GM18907 (cell line): ENCODE data around the gene KIR3DL1.
"Not testable (repeated sequence)": the region's sequence is repeated elsewhere in the genome, so short reads cannot be mapped to it uniquely, and the experiment has no call there.

Source experiments
- ATAC-seq: cut with Tn5 transposase; IDR thresholded peaks from one replicate; pipeline ENCODE4 v1.9.1; 2021; ENCODE audit warnings: mild to moderate bottlenecking, moderate library complexity; ENCODE audit not compliant: unreplicated experiment

KIR3DL1 gene

GRCh38 chr19:54816251-54816650 lies at the start of gene KIR3DL1:
KIR3DL1 (plus strand) TSS chr19:54816468.
- ATAC-seq, result not testable (repeated sequence)

GRCh38 chr19:54769646-54770045 lies 46.6 kb upstream of the KIR3DL1 start, which contains the start of gene KIR2DL1:
KIR2DL1 (plus strand) TSS chr19:54769793; CDS start chr19:54769851, 58 bp downstream.
- ATAC-seq, result not testable (repeated sequence)

GRCh38 chr19:54770511-54770910 lies 45.8 kb upstream of the KIR3DL1 start:
- not testable (repeated sequence) for ATAC-seq

GRCh38 chr19:54771018-54771960 lies 45.0 kb upstream of the KIR3DL1 start:
- ATAC-seq, result not testable (repeated sequence)

GRCh38 chr19:54772666-54773065 lies 43.6 kb upstream of the KIR3DL1 start:
- not testable (repeated sequence) for ATAC-seq

- ATAC-seq, result not testable (repeated sequence)
Observed at GRCh38 chr19:54775095-54775815, 41.0 kb upstream of the KIR3DL1 start.

GRCh38 chr19:54775830-54776229 lies 40.4 kb upstream of the KIR3DL1 start:
- not testable (repeated sequence) for ATAC-seq

- not testable (repeated sequence) for ATAC-seq
Observed at GRCh38 chr19:54777851-54778250, 38.4 kb upstream of the KIR3DL1 start.

- not testable (repeated sequence) for ATAC-seq
Observed at GRCh38 chr19:54778896-54779295, 37.4 kb upstream of the KIR3DL1 start.

GRCh38 chr19:54782916-54783315 lies 33.4 kb upstream of the KIR3DL1 start:
- not testable (repeated sequence) for ATAC-seq

GRCh38 chr19:54786091-54786723 lies 30.1 kb upstream of the KIR3DL1 start:
- not testable (repeated sequence) for ATAC-seq

- not testable (repeated sequence) for ATAC-seq
Observed at GRCh38 chr19:54788154-54788553, 28.1 kb upstream of the KIR3DL1 start.

- no peak for ATAC-seq
Observed at GRCh38 chr19:54790711-54791110, 25.6 kb upstream of the KIR3DL1 start.

- ATAC-seq, result no peak
Observed at GRCh38 chr19:54791476-54791875, 24.8 kb upstream of the KIR3DL1 start.

- ATAC-seq, result no peak
Observed at GRCh38 chr19:54792814-54793213, 23.5 kb upstream of the KIR3DL1 start.

- ATAC-seq, result no peak
Observed at GRCh38 chr19:54795758-54796157, 20.5 kb upstream of the KIR3DL1 start.

- ATAC-seq, result no peak
Observed at GRCh38 chr19:54803410-54803809, 12.9 kb upstream of the KIR3DL1 start, which contains the start of gene KIR2DL4. KIR2DL4 (plus strand) TSS chr19:54803610; CDS start chr19:54803652, 42 bp downstream.

GRCh38 chr19:54804101-54804500 lies 12.2 kb upstream of the KIR3DL1 start:
- no peak for ATAC-seq

GRCh38 chr19:54804571-54804970 lies 11.7 kb upstream of the KIR3DL1 start:
- ATAC-seq, result no peak

- no peak for ATAC-seq
Observed at GRCh38 chr19:54805665-54806515, 10.4 kb upstream of the KIR3DL1 start.
